Endothelial cell of umbilical vein (primary cell): ENCODE measurements around the gene CT55. TPM values are rescaled to one million over a fixed set of nuclear protein-coding genes. Genes with fewer than 3 reads are reported as not detected.
"Not testable (repeated sequence)": the region's sequence is repeated elsewhere in the genome, so short reads cannot be mapped to it uniquely, and the experiment has no call there.

ENCODE experiments used
- BruUV-seq: library from RNA; stranded (reverse); fragments of 400-500 nt; replicated peaks from 2 replicates; lab custom pipeline; 2021; lab: Mats Ljungman, UMichigan
- CTCF ChIA-PET: fragments of 300-600, 350-600 bp; sonication (Branson Sonifier 250); formaldehyde crosslinking; loops from one replicate; lab custom pipeline; 2021; ENCODE audit warnings: antibody characterized with exemption, inconsistent platforms; lab: Charles Lee
- POLR2A ChIA-PET: fragments of 300-600, 350-600 bp; sonication (Branson Sonifier 250); formaldehyde crosslinking; loops from one replicate; lab custom pipeline; 2021; ENCODE audit warnings: antibody characterized with exemption, inconsistent platforms; lab: Charles Lee
- DNase-seq: peaks from one replicate; pipeline ENCODE4 v3.0.0-alpha.2; 2011; ENCODE audit warnings: low read depth, low spot score
- FAIRE-seq: peaks from 2 replicates; lab custom pipeline; 2011; peaks lifted over from hg19 to GRCh38; lab: Jason Lieb, UNC
- H2AFZ ChIP-seq: 2 replicates; pipeline ENCODE4 v1.6.0; 2012; ENCODE audit warnings: low read depth, low read length, control low read depth, inconsistent platforms
- H3K27ac ChIP-seq: 2 replicates; pipeline ENCODE4 v1.5.1; 2011; ENCODE audit warnings: low read depth, mild to moderate bottlenecking, control low read depth, low read length, moderate library complexity; ENCODE audit not compliant: insufficient read depth
- H3K27me3 ChIP-seq, 2 experiments: 2 replicates each; pipeline versions ENCODE4 v1.6.0 to v1.6.1; 2011; ENCODE audit warnings: low read length in 2 of 2, mixed read lengths in 1 of 2; ENCODE audit not compliant: control insufficient read depth in 2 of 2, insufficient read depth in 2 of 2
- H3K36me3 ChIP-seq, 2 experiments: 2 replicates in 1 of 2; 3 replicates in 1 of 2; pipeline ENCODE4 v1.5.1; 2011; ENCODE audit warnings: low read length in 2 of 2, mild to moderate bottlenecking in 1 of 2, moderate library complexity in 1 of 2; ENCODE audit not compliant: control insufficient read depth in 2 of 2, insufficient read depth in 2 of 2; ENCODE audit errors: extremely low read depth in 1 of 2
- H3K4me1 ChIP-seq: 3 replicates; pipeline ENCODE4 v1.5.1; 2011; ENCODE audit warnings: mild to moderate bottlenecking, low read length; ENCODE audit not compliant: control insufficient read depth, insufficient read depth; ENCODE audit errors: extremely low read depth
- H3K4me2 ChIP-seq: 2 replicates; pipeline ENCODE4 v1.6.1; 2011; ENCODE audit warnings: low read length, control low read depth, mixed read lengths; ENCODE audit not compliant: insufficient read depth
- H3K4me3 ChIP-seq, 3 experiments: fragments of 200-600 bp in 1 of 3; sonication (generic), shearing (Covaris generic) in 1 of 3; replicated peaks in 1 of 3; 2 replicates each; pipeline ENCODE4 v1.5.1; 2011 to 2016; ENCODE audit warnings: control low read depth in 3 of 3, low read length in 3 of 3, mild to moderate bottlenecking in 2 of 3, inconsistent platforms in 1 of 3, low read depth in 1 of 3, moderate library complexity in 1 of 3; ENCODE audit not compliant: insufficient read depth in 1 of 3
- H3K79me2 ChIP-seq: 2 replicates; pipeline ENCODE4 v1.6.0; 2012; ENCODE audit warnings: low read length, inconsistent platforms; ENCODE audit not compliant: control insufficient read depth, insufficient read depth
- H3K9ac ChIP-seq: replicated peaks from 2 replicates; pipeline ENCODE3; 2011; ENCODE audit warnings: low read length, control low read depth; ENCODE audit not compliant: insufficient read depth; ENCODE audit errors: extremely low read depth
- H3K9me1 ChIP-seq: replicated peaks from 3 replicates; pipeline ENCODE4 v1.6.0; 2011; ENCODE audit warnings: mild to moderate bottlenecking, low read length; ENCODE audit not compliant: control insufficient read depth, insufficient read depth; ENCODE audit errors: extremely low read depth
- H3K9me3 ChIP-seq: replicated peaks from 2 replicates; pipeline ENCODE4 v1.5.1; 2012; ENCODE audit warnings: low read length, inconsistent platforms; ENCODE audit not compliant: control insufficient read depth, insufficient read depth
- H4K20me1 ChIP-seq: replicated peaks from 2 replicates; pipeline ENCODE3; 2011; ENCODE audit warnings: mild to moderate bottlenecking, low read length; ENCODE audit not compliant: control insufficient read depth, insufficient read depth; ENCODE audit errors: extremely low read depth
- dilution Hi-C: fragments of 300-500 bp; cut with MboI; formaldehyde crosslinking; loops from one replicate; pipeline ENCODE4 v1.15.0; 2019; ENCODE audit warnings: low sequenced_read_pairs; ENCODE audit not compliant: extremely low pct_ligation_motif_present
- intact Hi-C: fragments of 100-400 bp; cut with micrococcal nuclease; formaldehyde crosslinking; loops from one replicate; pipeline ENCODE4 v1.10.0; 2022
- polyA plus RNA-seq, 4 experiments: library from polyadenylated mRNA; depleted of rRNA in 3 of 4; stranded (reverse) in 3 of 4; unstranded in 1 of 4; fragments of >200 nt; gene quantifications; 2 replicates each; pipeline versions ENCODE4 v1.2.1 to v1.2.3, GENCODE V29; 2011 to 2012; ENCODE audit warnings: missing spikeins in 1 of 4
- total RNA-seq: library from RNA; stranded (reverse); gene quantifications from 2 replicates; pipeline ENCODE4 v1.2.3, GENCODE V29; 2021

Gene CT55
- total and polyA plus RNA-seq, 2 donors (not counting 3 experiments of a cell fraction or from before 2014, with no cell fraction given) = not detected

GRCh38 chrX:135120056-135120576 lies 51.1 kb downstream of the CT55 start, which contains the start of gene ETDB:
Gene ETDB, minus strand, starts transcription at chrX:135120526. Its CDS starts 1,265 bp downstream, at chrX:135119261.
- H3K27ac ChIP-seq, FAIRE-seq, CTCF ChIA-PET, intact Hi-C loops, DNase-seq, H3K4me2 ChIP-seq, H3K27me3 ChIP-seq, H3K9me3 ChIP-seq, BruUV-seq, H3K36me3 ChIP-seq, H2AFZ ChIP-seq, H4K20me1 ChIP-seq, H3K4me3 ChIP-seq, H3K4me1 ChIP-seq, H3K9ac ChIP-seq, POLR2A ChIA-PET, H3K79me2 ChIP-seq, H3K9me1 ChIP-seq, dilution Hi-C loops: not testable (repeated sequence)

GRCh38 chrX:135116064-135116463 lies 55.1 kb downstream of the CT55 start:
- H3K79me2 ChIP-seq, H3K4me2 ChIP-seq, H3K9ac ChIP-seq, H3K9me3 ChIP-seq, CTCF ChIA-PET, H3K4me3 ChIP-seq, H3K4me1 ChIP-seq, H3K9me1 ChIP-seq, H4K20me1 ChIP-seq, dilution Hi-C loops, BruUV-seq, H3K27ac ChIP-seq, FAIRE-seq, DNase-seq, POLR2A ChIA-PET, H3K36me3 ChIP-seq, H3K27me3 ChIP-seq, H2AFZ ChIP-seq: not testable (repeated sequence)
- intact Hi-C loops = loop anchor here (10.0 kb wide), 1 partner anchor 479 kb away; no protein-coding TSS in a partner anchor
